ENCODE data around the gene MRPL19. TPM values are rescaled to one million over a fixed set of nuclear protein-coding genes. Genes with fewer than 3 reads are reported as not detected.
A peak's percentile ranks its signal among the peaks of the same experiment; 100 is the strongest.

The MRPL19 gene
- total and polyA plus RNA-seq, 2 donors (not counting 3 experiments of a cell fraction or from before 2014, with no cell fraction given) = 13.0 to 52.3 TPM

GRCh38 chr2:75705921-75706320 is 59.3 kb downstream of the MRPL19 start:
- Histone ChIP-seq H3K4me2 (ENCODE audit: insufficient read depth, low read length) (peak overlapping the region; percentile 34), H3K4me3 (replicated peaks in 1 of 3; ENCODE audit: insufficient read depth in 1 of 3, low read depth in 1 of 3, low read length in 3 of 3) (no peak overlapping the region), H3K36me3 (ENCODE audit: control insufficient read depth in 2 of 2, extremely low read depth in 1 of 2, insufficient read depth in 2 of 2, low read length in 2 of 2) (peaks cover 0 to 15% of the 10 kb centered on the region in 2 experiments), H3K4me1 (ENCODE audit: control insufficient read depth, extremely low read depth, insufficient read depth, low read length) (peaks cover 25% of the 10 kb centered on the region), H3K9me3 (replicated peaks; ENCODE audit: control insufficient read depth, insufficient read depth, low read length) (no peaks in the 10 kb centered on the region), H4K20me1 (replicated peaks; ENCODE audit: control insufficient read depth, extremely low read depth, insufficient read depth, low read length) (no peaks in the 10 kb centered on the region), H3K79me2 (ENCODE audit: control insufficient read depth, insufficient read depth, low read length) (peaks cover 31% of the 10 kb centered on the region), H3K27ac (ENCODE audit: insufficient read depth, low read depth, low read length) (no peak overlapping the region), H3K9ac (replicated peaks; ENCODE audit: extremely low read depth, insufficient read depth, low read length) (no peak overlapping the region), H3K27me3 (ENCODE audit: control insufficient read depth in 2 of 2, insufficient read depth in 2 of 2, low read length in 2 of 2) (no peaks in the 10 kb centered on the region), H3K9me1 (replicated peaks; ENCODE audit: control insufficient read depth, extremely low read depth, insufficient read depth, low read length) (no peaks in the 10 kb centered on the region), H2AFZ (ENCODE audit: low read depth, low read length) (no peak overlapping the region)
- TF ChIP-seq FOS (IDR thresholded peaks at IDR 0.05; ENCODE audit: borderline replicate concordance, insufficient read depth, low read length) (no peak), GATA2 (IDR thresholded peaks at IDR 0.05; ENCODE audit: insufficient read depth, insufficient read length, low read depth, low read length) (no peak), POLR2A (IDR thresholded peaks at IDR 0.05; ENCODE audit: low read depth, low read length) (no peak), EZH2 (IDR thresholded peaks at IDR 0.05; ENCODE audit: borderline replicate concordance, low read depth, low read length, severe bottlenecking) (no peak), JUN (IDR thresholded peaks at IDR 0.05; ENCODE audit: borderline replicate concordance, insufficient read depth, insufficient read length, low read depth) (no peak), MYC (IDR thresholded peaks at IDR 0.05; ENCODE audit: low read depth, low read length) (no peak), MAX (IDR thresholded peaks at IDR 0.05; ENCODE audit: insufficient read depth, insufficient read length) (no peak), POLR2AphosphoS5 (IDR thresholded peaks at IDR 0.05; ENCODE audit: insufficient read depth, low read depth, low read length) (no peak), CTCF (IDR thresholded peaks at IDR 0.05; ENCODE audit: extremely low read depth in 1 of 2, insufficient read depth in 1 of 2, low read depth in 1 of 2, low read length in 2 of 2) (no peak)
- FAIRE-seq = no peak
- dilution Hi-C loops (cut with MboI; ENCODE audit: extremely low pct_ligation_motif_present, low sequenced_read_pairs) (no loop called here), intact Hi-C loops (cut with micrococcal nuclease) (no loop called here)
- no TSS peak for BruUV-seq (replicated peaks)
- DNase-seq (ENCODE audit: low read depth, low spot score) = peak; percentile 42
- ChIA-PET CTCF (interaction anchor here (0.9 to 1.8 kb wide), 4 partner anchors 10 to 65 kb away, joined by 3 to 7 read pairs (median 4); no protein-coding TSS in a partner anchor), POLR2A (no interaction called here)

Data from endothelial cell of umbilical vein (primary cell).